ENCODE data around the gene CAMTA1. TPM values are rescaled to one million over a fixed set of nuclear protein-coding genes. Genes with fewer than 3 reads are reported as not detected.
"Not testable (repeated sequence)": the region's sequence is repeated elsewhere in the genome, so short reads cannot be mapped to it uniquely, and the experiment has no call there.

Gene CAMTA1
- total RNA-seq, 1 donor from 2014 or later: 62.9 TPM

DNA sequence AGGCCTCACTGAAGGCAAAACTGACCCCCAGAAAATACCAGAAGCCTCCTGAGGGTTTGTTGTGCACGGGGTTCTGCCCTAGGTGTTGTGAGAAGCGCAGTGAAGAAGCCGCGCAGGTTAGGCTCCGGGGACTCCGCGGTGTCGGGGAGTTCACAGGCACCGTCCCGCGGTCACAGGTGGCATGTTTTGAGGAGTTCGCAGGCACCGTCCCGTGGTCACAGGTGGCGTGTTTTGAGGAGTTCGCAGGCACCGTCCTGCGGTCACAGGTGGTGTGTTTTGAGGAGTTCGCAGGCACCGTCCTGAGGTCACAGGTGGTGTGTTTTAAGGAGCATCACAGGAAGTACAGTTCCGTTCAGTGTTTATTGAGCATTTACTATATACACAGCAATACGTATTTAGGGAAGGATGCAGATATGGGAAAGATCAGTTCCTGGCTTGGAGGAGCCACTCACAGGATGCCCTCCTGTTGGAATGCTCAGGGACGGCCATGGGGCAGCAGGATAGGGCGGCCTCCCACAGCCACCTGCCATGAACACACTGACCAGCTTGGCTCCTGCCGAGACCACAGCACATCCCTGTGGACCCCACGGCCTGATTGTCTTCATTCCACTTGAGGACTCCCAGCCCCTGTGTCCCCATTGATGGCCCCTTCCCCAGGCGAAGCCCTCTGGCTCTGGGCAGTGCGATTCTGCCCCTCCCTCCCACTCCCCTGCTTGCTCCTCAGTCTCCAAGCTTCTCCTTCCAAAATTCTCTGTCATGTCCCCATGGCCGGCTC is 899.8 kb downstream of the CAMTA1 start:
- H3K4me3 ChIP-seq: no peak overlapping the region
- H3K9me3 ChIP-seq: no peaks in the 10 kb centered on the region
- H3K4me1 ChIP-seq: no peaks in the 10 kb centered on the region
- H3K36me3 ChIP-seq: no peaks in the 10 kb centered on the region
- no peaks in the 10 kb centered on the region for H3K27me3 ChIP-seq
- TF ChIP-seq, protein P1, sequence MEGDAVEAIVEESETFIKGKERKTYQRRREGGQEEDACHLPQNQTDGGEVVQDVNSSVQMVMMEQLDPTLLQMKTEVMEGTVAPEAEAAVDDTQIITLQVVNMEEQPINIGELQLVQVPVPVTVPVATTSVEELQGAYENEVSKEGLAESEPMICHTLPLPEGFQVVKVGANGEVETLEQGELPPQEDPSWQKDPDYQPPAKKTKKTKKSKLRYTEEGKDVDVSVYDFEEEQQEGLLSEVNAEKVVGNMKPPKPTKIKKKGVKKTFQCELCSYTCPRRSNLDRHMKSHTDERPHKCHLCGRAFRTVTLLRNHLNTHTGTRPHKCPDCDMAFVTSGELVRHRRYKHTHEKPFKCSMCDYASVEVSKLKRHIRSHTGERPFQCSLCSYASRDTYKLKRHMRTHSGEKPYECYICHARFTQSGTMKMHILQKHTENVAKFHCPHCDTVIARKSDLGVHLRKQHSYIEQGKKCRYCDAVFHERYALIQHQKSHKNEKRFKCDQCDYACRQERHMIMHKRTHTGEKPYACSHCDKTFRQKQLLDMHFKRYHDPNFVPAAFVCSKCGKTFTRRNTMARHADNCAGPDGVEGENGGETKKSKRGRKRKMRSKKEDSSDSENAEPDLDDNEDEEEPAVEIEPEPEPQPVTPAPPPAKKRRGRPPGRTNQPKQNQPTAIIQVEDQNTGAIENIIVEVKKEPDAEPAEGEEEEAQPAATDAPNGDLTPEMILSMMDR (IDR thresholded peaks at IDR 0.05): no peak
- TF ChIP-seq POLR2AphosphoS5 (IDR thresholded peaks at IDR 0.05; ENCODE audit: insufficient read depth in 1 of 2, low read depth in 1 of 2) (no peak), POLR2A (IDR thresholded peaks at IDR 0.05) (no peak)
- H3K27ac ChIP-seq: no peak overlapping the region
- DNase-seq (ENCODE audit: extremely low spot score in 2 of 2): no peak
- intact Hi-C loops (cut with DNase I): no loop called here

DNA sequence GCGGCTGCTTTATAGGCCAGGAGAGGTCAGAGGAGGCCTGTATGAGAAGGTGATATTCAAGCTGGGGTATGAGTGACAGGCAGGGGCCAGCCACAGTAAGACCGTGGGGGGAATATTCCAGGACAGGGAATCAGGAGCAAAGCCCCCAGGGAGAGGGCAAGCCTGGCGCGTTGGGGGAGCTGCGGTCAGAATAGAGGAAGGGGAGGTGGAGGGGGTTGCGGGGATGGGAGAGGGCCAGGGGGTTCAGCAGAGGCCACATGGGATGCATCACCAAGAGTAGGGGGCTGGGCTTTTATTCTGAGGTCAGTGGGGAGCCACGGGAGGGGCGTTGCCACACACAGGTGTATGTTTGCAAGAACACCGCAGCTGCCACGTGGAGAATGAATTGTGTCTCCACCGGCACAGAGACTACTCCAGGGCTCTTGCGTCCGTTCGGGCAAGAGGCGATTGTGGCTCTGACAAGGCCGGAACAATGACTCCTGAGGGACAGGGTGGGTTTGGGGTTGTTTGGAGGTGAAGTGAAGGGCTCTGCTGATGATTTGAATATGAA is 901.1 kb downstream of the CAMTA1 start:
- TF ChIP-seq, protein P1 (IDR thresholded peaks at IDR 0.05): no peak
- no peak for TF ChIP-seq POLR2A (IDR thresholded peaks at IDR 0.05)
- TF ChIP-seq POLR2AphosphoS5 (IDR thresholded peaks at IDR 0.05; ENCODE audit: insufficient read depth in 1 of 2, low read depth in 1 of 2): no peak
- intact Hi-C loops (cut with DNase I): no loop called here
- Histone ChIP-seq H3K9me3 (no peaks in the 10 kb centered on the region), H3K4me1 (no peaks in the 10 kb centered on the region), H3K4me3 (no peak overlapping the region), H3K27me3 (no peaks in the 10 kb centered on the region), H3K36me3 (no peaks in the 10 kb centered on the region), H3K27ac (no peak overlapping the region)
- DNase-seq (ENCODE audit: extremely low spot score in 2 of 2): no peak

DNA sequence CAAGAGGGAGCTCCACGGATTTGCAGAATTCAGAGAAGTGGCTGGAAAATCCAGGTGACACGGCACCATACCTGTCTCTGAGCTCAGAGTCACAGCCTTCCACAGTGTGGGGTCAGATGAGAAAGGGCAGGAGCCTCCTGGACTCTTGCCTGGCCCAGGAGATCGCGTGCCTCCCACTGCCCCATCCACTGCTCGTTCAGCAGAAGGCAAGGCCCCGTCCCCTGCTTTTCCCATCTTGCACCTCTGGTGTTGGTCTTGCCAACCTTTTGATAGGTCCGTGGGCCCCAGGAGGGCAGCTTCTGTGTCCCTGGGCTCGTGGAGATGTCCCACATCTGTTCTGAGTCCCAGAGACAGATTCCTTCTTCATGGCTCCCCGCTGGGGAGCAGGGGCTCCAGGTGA is 902.2 kb downstream of the CAMTA1 start:
- H3K27ac ChIP-seq: no peak overlapping the region
- no peak for DNase-seq (ENCODE audit: extremely low spot score in 2 of 2)
- H3K4me1 ChIP-seq: no peaks in the 10 kb centered on the region
- TF ChIP-seq, protein P1 (IDR thresholded peaks at IDR 0.05): no peak
- no peak for TF ChIP-seq POLR2A (IDR thresholded peaks at IDR 0.05)
- no peak for TF ChIP-seq POLR2AphosphoS5 (IDR thresholded peaks at IDR 0.05; ENCODE audit: insufficient read depth in 1 of 2, low read depth in 1 of 2)
- no peaks in the 10 kb centered on the region for H3K9me3 ChIP-seq
- no peak overlapping the region for H3K4me3 ChIP-seq
- no peaks in the 10 kb centered on the region for H3K27me3 ChIP-seq
- intact Hi-C loops (cut with DNase I): no loop called here
- no peaks in the 10 kb centered on the region for H3K36me3 ChIP-seq

DNA sequence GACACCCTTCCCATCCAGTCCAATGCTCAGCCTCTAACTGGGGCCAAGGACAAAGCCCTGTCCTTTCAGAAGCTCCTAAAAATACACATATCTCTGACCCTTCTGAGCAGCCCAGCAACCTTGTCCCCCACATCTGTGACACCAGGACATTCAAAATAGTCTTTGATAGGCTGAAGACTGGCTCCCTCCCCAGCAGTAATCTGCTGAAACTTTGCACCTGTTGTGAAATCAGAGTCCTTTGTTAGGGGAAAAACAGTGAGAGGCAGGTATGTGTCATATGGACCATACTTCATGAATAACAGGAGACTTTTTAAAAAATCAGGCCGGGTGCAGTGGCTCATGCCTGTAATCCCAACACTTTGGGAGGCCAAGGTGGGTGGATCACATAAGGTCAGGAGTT is 903.4 kb downstream of the CAMTA1 start:
- intact Hi-C loops (cut with DNase I): no loop called here
- Histone ChIP-seq H3K27me3 (no peaks in the 10 kb centered on the region), H3K9me3 (no peaks in the 10 kb centered on the region), H3K27ac (no peak overlapping the region), H3K4me3 (no peak overlapping the region), H3K36me3 (no peaks in the 10 kb centered on the region), H3K4me1 (no peaks in the 10 kb centered on the region)
- no peak for DNase-seq (ENCODE audit: extremely low spot score in 2 of 2)
- TF ChIP-seq POLR2A (IDR thresholded peaks at IDR 0.05) (no peak), POLR2AphosphoS5 (IDR thresholded peaks at IDR 0.05; ENCODE audit: insufficient read depth in 1 of 2, low read depth in 1 of 2) (no peak)
- TF ChIP-seq, protein P1 (IDR thresholded peaks at IDR 0.05): no peak

DNA sequence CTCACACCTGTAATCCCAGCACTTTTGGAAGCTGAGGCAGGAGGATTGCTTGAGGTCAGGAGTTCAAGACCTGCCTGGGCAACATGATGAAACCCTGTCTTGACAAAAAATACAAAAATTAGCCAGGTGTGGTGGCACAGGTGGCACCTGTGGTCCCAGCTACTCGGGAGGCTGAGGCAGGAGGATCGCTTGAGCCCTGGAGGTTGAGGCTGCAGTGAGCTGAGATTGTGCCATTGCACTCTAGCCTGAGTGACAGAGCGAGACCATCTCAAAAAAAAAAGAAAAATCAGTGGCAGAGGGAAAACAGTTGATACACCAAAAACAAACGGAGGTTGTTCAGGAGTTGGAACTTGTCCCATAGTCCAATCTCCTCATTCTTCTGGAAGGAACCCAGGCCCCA is 904.1 kb downstream of the CAMTA1 start:
- H3K9me3 ChIP-seq; H3K4me1 ChIP-seq; H3K27ac ChIP-seq; intact Hi-C loops (cut with DNase I); H3K4me3 ChIP-seq; H3K36me3 ChIP-seq; DNase-seq (ENCODE audit: extremely low spot score in 2 of 2); H3K27me3 ChIP-seq: not testable (repeated sequence)
